Body of pancreas (tissue), 4 donors: Measurements from ENCODE around the gene PDE6B. TPM values are rescaled to one million over a fixed set of nuclear protein-coding genes. Genes with fewer than 3 reads are reported as not detected.

Experiments used
- ATAC-seq: fragments of 150-250 bp; one replicate; pipeline ENCODE4 v1.9.1; 2016
- DNase-seq, 4 donors: peaks; one replicate each; pipeline ENCODE4 v3.0.0-alpha.2; 2019
- H3K27ac ChIP-seq, 4 donors: fragments of 200-600 bp; sonication (generic); 1 replicate in 3 of 4; 2 replicates in 1 of 4; pipeline versions ENCODE4 v1.5.1 to v1.6.1; 2016 to 2019; ENCODE audit warnings: mild to moderate bottlenecking in 1 of 4, mixed read lengths in 1 of 4, moderate library complexity in 1 of 4
- H3K27me3 ChIP-seq, 2 donors: fragments of 200-600 bp; sonication (generic); one replicate each; pipeline ENCODE4 v1.6.0; 2016; ENCODE audit warnings: mild to moderate bottlenecking in 1 of 2
- H3K36me3 ChIP-seq, 2 donors: fragments of 200-600 bp; sonication (generic); replicated peaks in 1 of 2; 2 replicates each; pipeline ENCODE4 v1.5.1; 2016; ENCODE audit warnings: low read depth in 2 of 2; ENCODE audit not compliant: insufficient read depth in 1 of 2
- H3K4me1 ChIP-seq: fragments of 200-600 bp; sonication (generic); one replicate; pipeline ENCODE4 v1.6.0; 2016
- H3K4me3 ChIP-seq, 2 donors: fragments of 200-600 bp; sonication (generic); 1 replicate in 1 of 2; 2 replicates in 1 of 2; pipeline ENCODE4 v1.5.1; 2016 to 2019
- H3K9me3 ChIP-seq, 3 donors: fragments of 200-600 bp; sonication (generic); 1 replicate in 2 of 3; 2 replicates in 1 of 3; pipeline ENCODE4 v1.5.1; 2016
- POLR2A ChIP-seq, 3 donors: fragments of 450-650 bp; IDR thresholded peaks; one replicate each; pipeline ENCODE4 v1.6.1; 2016; ENCODE audit warnings: antibody characterized with exemption in 3 of 3, mild to moderate bottlenecking in 2 of 3
- WGBS, 2 donors: methylation state at CpG; one replicate each; pipeline ENCODE4 v1.1.5; 2017; 5-methylcytosine and 5-hydroxymethylcytosine counted together
- intact Hi-C: fragments of 100-400 bp; cut with DNase I; formaldehyde crosslinking; loops from one replicate; pipeline ENCODE4 v1.15.1; 2023
- total RNA-seq, 2 donors: library from RNA; depleted of rRNA; stranded (reverse); fragments of >200 nt; gene quantifications; one replicate each; pipeline ENCODE4 v1.1.0, GENCODE V29; 2016
- TF ChIP-seq, protein P1 (sequence below), 7 experiments: fragments of 450-650 bp in 4 of 7; fragments of 200-600 bp in 3 of 7; sonication (generic) in 3 of 7; IDR thresholded peaks; one replicate each; pipeline ENCODE4 v1.5.1; 2016 to 2019; ENCODE audit warnings: antibody characterized with exemption in 7 of 7

Gene PDE6B
- total RNA-seq, 2 donors from 2014 or later: 0.26 TPM; not detected in 1

- no peak for ATAC-seq
- no peaks in the 10 kb centered on the region for H3K9me3 ChIP-seq
- H3K27ac ChIP-seq: no peak overlapping the region
- DNase-seq: no peak
- TF ChIP-seq, protein P1, sequence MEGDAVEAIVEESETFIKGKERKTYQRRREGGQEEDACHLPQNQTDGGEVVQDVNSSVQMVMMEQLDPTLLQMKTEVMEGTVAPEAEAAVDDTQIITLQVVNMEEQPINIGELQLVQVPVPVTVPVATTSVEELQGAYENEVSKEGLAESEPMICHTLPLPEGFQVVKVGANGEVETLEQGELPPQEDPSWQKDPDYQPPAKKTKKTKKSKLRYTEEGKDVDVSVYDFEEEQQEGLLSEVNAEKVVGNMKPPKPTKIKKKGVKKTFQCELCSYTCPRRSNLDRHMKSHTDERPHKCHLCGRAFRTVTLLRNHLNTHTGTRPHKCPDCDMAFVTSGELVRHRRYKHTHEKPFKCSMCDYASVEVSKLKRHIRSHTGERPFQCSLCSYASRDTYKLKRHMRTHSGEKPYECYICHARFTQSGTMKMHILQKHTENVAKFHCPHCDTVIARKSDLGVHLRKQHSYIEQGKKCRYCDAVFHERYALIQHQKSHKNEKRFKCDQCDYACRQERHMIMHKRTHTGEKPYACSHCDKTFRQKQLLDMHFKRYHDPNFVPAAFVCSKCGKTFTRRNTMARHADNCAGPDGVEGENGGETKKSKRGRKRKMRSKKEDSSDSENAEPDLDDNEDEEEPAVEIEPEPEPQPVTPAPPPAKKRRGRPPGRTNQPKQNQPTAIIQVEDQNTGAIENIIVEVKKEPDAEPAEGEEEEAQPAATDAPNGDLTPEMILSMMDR (IDR thresholded peaks at IDR 0.05): no peak
- TF ChIP-seq POLR2A (IDR thresholded peaks at IDR 0.05): no peak
- H3K4me1 ChIP-seq: no peaks in the 10 kb centered on the region
- 82 to 89% methylated on average over 21 to 30 of the region's 34 CpGs for WGBS, 2 donors
- no peaks in the 10 kb centered on the region for H3K27me3 ChIP-seq
- intact Hi-C loops: no loop called here
- H3K36me3 ChIP-seq: no peaks in the 10 kb centered on the region
- no peak overlapping the region for H3K4me3 ChIP-seq
Measured at GRCh38 chr4:717601-718320, 92.4 kb downstream of the PDE6B start.

- no peaks in the 10 kb centered on the region for H3K4me1 ChIP-seq
- DNase-seq (no peak), ATAC-seq (no peak)
- H3K36me3 ChIP-seq: no peaks in the 10 kb centered on the region
- 83 to 98% methylated on average over 5 to 8 of the region's 8 CpGs for WGBS, 2 donors
- no peaks in the 10 kb centered on the region for H3K27me3 ChIP-seq
- no peaks in the 10 kb centered on the region for H3K9me3 ChIP-seq
- H3K27ac ChIP-seq: no peak overlapping the region
- no peak for TF ChIP-seq POLR2A (IDR thresholded peaks at IDR 0.05)
- TF ChIP-seq, protein P1 (IDR thresholded peaks at IDR 0.05): no peak
- intact Hi-C loops: no loop called here
- no peak overlapping the region for H3K4me3 ChIP-seq
Measured at GRCh38 chr4:718460-718859, 93.1 kb downstream of the PDE6B start.

Other genes starting within 250 kb of the PDE6B start
- gene ZNF721, start 126.4 kb upstream of the PDE6B start, total RNA-seq: 10 to 100 TPM; 23.1 to 42.5 TPM
- gene PIGG, start 126.4 kb upstream of the PDE6B start, total RNA-seq: 10 to 100 TPM; 53.4 to 66.4 TPM
- gene TMEM271, start 49.3 kb upstream of the PDE6B start, total RNA-seq: not detected
- 10 to 100 TPM; 20.2 to 37.9 TPM for gene ATP5ME, start 48.7 kb downstream of the PDE6B start, total RNA-seq
- 1 to 10 TPM; 3.0 to 6.0 TPM for gene MYL5, start 49.0 kb downstream of the PDE6B start, total RNA-seq
- gene SLC49A3, start 63.6 kb downstream of the PDE6B start, total RNA-seq: 1 to 10 TPM; 8.0 to 8.2 TPM
- gene PCGF3, start 80.3 kb downstream of the PDE6B start, total RNA-seq: 10 to 100 TPM; 16.8 to 31.1 TPM
- gene CPLX1, start 200.6 kb downstream of the PDE6B start, total RNA-seq: 1 to 10 TPM in 1 of 2 donors, under 1 TPM in 1; 0.52 to 2.0 TPM